Activated T-cell treated with anti-CD3 and anti-CD28 coated beads for 1 hour (primary cell): ENCODE results near the gene LDHAL6B.

Experiments used
- DNase-seq: peaks from one replicate; pipeline ENCODE4 v3.0.0-alpha.2; 2020; ENCODE audit warnings: low read depth

The LDHAL6B gene

DNA sequence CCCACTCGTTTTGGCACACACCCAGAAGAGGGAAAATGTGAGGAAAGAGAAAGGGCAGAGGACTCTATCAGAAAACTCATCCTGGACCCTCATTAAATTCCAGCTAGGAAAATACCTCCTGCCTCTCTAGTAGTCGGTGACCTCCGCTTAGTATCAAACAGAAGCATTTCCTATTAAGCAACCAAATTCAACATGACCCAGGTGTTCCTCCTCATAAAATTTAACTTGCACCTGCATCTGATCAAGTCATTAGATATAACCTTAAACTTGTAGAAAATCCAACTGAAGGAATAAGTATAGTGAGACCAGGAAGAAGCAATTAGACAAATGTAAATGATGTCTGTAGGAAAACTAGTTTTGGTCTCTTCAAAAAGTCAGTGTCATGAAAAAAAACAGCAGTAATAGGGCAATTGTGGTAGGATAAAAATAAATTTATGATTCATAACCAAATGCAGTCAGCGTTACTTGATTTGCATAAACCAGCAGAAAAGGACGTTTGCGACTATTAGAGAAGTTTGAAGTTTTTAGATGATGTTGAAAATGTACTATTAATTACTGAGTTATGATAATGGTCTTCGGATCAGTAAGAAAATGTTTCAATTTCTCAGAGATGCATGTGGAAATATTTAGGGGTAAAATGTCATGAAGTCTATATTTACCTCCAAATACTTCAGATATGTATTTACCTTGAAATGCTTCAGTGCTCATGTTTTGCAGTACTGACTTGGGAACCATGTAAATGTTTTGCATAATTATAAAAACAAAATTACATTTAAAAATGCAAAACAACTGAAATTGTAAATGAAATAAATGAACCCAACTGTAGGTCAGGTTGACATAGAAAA lies 44.6 kb downstream of the LDHAL6B start:
- DNase-seq, result no peak

DNA sequence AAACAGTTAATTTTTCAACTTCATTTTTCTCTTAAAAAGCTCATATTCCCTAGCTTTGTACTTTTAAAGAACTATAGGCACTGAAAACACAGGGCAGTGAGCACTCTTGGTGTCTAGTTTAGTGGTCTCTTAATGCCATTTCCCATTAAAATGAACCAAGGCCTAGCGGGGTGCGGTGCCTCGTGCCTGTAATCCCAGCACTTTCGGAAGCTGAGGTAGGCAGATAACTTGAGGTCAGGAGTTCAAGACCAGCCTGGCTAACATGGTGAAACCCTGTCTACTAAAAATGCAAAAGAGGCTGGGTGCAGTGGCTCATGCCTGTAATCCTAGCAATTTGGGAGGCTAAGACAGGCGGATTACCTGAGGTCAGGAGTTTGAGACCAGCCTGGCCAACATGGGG lies 45.5 kb downstream of the LDHAL6B start:
- no peak for DNase-seq

DNA sequence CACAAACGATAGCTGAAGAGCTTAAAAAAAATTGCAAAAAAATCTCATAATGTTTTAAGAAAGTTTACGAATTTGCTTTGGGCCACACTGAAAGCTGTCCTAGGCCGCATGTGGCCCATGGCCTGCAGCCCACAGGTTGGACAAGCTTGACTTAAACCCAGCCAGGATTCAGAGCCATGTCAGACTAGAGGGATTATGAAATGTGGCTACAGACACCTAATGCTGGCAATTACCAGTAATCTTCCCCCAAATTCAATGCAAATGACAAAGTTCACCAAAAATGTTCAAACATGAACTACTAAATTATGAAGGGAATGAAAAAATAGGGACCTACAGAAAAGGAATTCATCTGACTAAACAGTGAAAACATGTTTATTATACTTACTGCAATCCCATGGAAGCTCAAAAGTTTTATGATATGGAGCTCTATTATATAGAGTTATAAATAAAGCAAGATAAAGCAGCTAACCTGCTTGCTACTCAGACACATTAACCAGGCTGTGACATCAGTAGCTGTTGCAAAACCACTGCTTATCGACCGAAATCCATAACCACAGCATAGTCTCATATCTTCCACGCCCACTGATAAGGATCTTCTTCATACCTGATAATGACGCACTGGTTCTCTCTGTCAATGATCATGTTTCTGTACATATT lies 49.2 kb downstream of the LDHAL6B start:
- DNase-seq, result no peak

DNA sequence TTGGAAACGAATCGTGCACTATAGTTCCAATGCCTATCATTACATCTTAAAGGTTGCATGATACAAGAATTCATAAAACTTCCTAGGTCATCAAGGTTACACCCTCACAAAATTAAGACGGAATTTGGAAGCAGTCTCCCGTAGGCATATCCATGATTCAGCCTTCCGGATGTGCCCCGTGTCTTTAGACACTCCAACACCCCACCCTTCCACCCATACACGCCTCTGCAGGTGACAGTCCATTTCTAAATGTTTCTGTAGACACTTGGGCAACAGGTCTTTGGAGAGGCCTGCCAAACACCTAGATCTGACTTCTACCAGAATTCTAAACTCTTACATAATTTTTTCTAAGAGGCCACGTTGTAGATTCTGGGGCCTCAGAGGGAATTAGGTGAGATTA lies 49.8 kb downstream of the LDHAL6B start:
- no peak for DNase-seq

DNA sequence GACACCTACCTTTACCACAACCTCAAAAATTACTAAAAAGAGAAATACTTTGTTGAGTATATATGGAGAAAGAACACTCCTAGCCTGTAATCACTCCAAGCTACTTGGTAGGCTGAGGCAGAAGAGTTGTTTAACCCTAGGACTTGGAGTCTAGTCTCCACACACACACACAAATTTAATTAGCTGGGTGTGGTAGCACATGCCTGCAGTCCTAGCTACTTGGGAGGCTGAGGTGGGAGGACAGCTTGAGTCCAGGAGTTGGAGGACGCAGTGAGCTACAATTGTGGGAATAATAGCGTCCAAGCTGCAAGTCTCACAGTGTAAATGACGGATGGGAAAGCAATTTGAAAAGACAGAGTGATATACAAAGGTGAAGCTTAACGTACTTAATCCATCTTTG lies 50.5 kb downstream of the LDHAL6B start:
- DNase-seq, result no peak
